IMR-90 (cell line): ENCODE results near the gene RANBP3. TPM values are rescaled to one million over a fixed set of nuclear protein-coding genes. Genes with fewer than 3 reads are reported as not detected.

Source experiments
- ATAC-seq: fragments of 200-7000 bp; cut with Tn5 transposase; 2 replicates; pipeline ENCODE4 v1.9.1; 2020; ENCODE audit warnings: low read depth, mild to moderate bottlenecking, moderate library complexity
- BruUV-seq: library from RNA; stranded (reverse); fragments of 400-500 nt; replicated peaks from 2 replicates; lab custom pipeline; 2021; lab: Mats Ljungman, UMichigan
- CTCF ChIA-PET: fragments of 300-600 bp; formaldehyde crosslinking; extraction: SDS; loops from one replicate; lab custom pipeline; 2021; ENCODE audit warnings: antibody characterized with exemption; lab: Yijun Ruan, JAX
- POLR2A ChIA-PET: fragments of 300-600 bp; sonication (Branson Sonifier 250); formaldehyde crosslinking; loops from one replicate; lab custom pipeline; 2022; ENCODE audit warnings: antibody characterized with exemption; ENCODE audit not compliant: unreplicated experiment; lab: Charles Lee
- DNase-seq: peaks from one replicate; pipeline ENCODE4 v3.0.0; 2013
- H2AFZ ChIP-seq: replicated peaks from 2 replicates; pipeline ENCODE3; 2013; ENCODE audit warnings: low read length, mild to moderate bottlenecking; ENCODE audit not compliant: poor library complexity
- H2AK5ac ChIP-seq: 2 replicates; pipeline ENCODE4 v1.6.1; 2013; ENCODE audit warnings: low read depth, low read length, inconsistent platforms
- H2AK9ac ChIP-seq: replicated peaks from 2 replicates; pipeline ENCODE3; 2013; ENCODE audit warnings: mild to moderate bottlenecking, low read depth, low read length, moderate library complexity; ENCODE audit not compliant: poor library complexity
- H2BK120ac ChIP-seq: 2 replicates; pipeline ENCODE4 v1.6.1; 2013; ENCODE audit warnings: low read depth, low read length, inconsistent platforms
- H2BK15ac ChIP-seq: 3 replicates; pipeline ENCODE4 v1.6.1; 2013; ENCODE audit warnings: low read depth, low read length, inconsistent platforms
- H2BK20ac ChIP-seq: 2 replicates; pipeline ENCODE4 v1.6.1; 2013; ENCODE audit warnings: low read depth, mild to moderate bottlenecking, inconsistent platforms, low read length, moderate library complexity
- H2BK5ac ChIP-seq: 2 replicates; pipeline ENCODE4 v1.6.1; 2013; ENCODE audit warnings: mild to moderate bottlenecking, low read depth, low read length, inconsistent platforms; ENCODE audit not compliant: poor library complexity, severe bottlenecking
- H3K14ac ChIP-seq: replicated peaks from 2 replicates; pipeline ENCODE4 v1.6.1; 2013; ENCODE audit warnings: low read depth, low read length, inconsistent platforms
- H3K18ac ChIP-seq: 2 replicates; pipeline ENCODE4 v1.6.1; 2013; ENCODE audit warnings: low read depth, low read length, control low read depth
- H3K23ac ChIP-seq: 2 replicates; pipeline ENCODE4 v1.6.1; 2013; ENCODE audit warnings: low read depth, low read length, inconsistent platforms
- H3K27ac ChIP-seq: 2 replicates; pipeline ENCODE4 v1.5.1; 2013; ENCODE audit warnings: mild to moderate bottlenecking, control low read depth, low read length; ENCODE audit not compliant: insufficient read depth
- H3K27me3 ChIP-seq: 2 replicates; pipeline ENCODE4 v1.6.1; 2013; ENCODE audit warnings: low read length; ENCODE audit not compliant: control insufficient read depth, insufficient read depth
- H3K36me3 ChIP-seq: 2 replicates; pipeline ENCODE4 v1.6.1; 2013; ENCODE audit warnings: low read length, mixed read lengths; ENCODE audit not compliant: control insufficient read depth, insufficient read depth
- H3K4ac ChIP-seq: 2 replicates; pipeline ENCODE4 v1.6.1; 2013; ENCODE audit warnings: low read depth, low read length, inconsistent platforms
- H3K4me1 ChIP-seq: 2 replicates; pipeline ENCODE4 v1.6.1; 2013; ENCODE audit warnings: low read length, mixed read lengths; ENCODE audit not compliant: control insufficient read depth, insufficient read depth
- H3K4me2 ChIP-seq: 2 replicates; pipeline ENCODE4 v1.6.1; 2013; ENCODE audit warnings: low read depth, mild to moderate bottlenecking, control low read depth, low read length, moderate library complexity
- H3K4me3 ChIP-seq: 2 replicates; pipeline ENCODE4 v1.5.1; 2013; ENCODE audit warnings: low read depth, mild to moderate bottlenecking, control low read depth, low read length, moderate library complexity; ENCODE audit not compliant: insufficient read depth
- H3K56ac ChIP-seq: 2 replicates; pipeline ENCODE4 v1.6.1; 2013; ENCODE audit warnings: low read length, inconsistent platforms; ENCODE audit not compliant: insufficient read depth; ENCODE audit errors: extremely low read depth
- H3K79me1 ChIP-seq, 2 experiments: 2 replicates each; pipeline ENCODE4 v1.6.1; 2013; ENCODE audit warnings: low read length in 2 of 2, inconsistent platforms in 1 of 2, low read depth in 1 of 2
- H3K9ac ChIP-seq: 2 replicates; pipeline ENCODE4 v1.6.1; 2013; ENCODE audit warnings: low read depth, low read length, control low read depth
- H3K9me1 ChIP-seq: 2 replicates; pipeline ENCODE4 v1.6.1; 2013; ENCODE audit warnings: low read length, inconsistent platforms; ENCODE audit not compliant: insufficient read depth
- H3K9me3 ChIP-seq: 2 replicates; pipeline ENCODE4 v1.6.1; 2013; ENCODE audit warnings: low read length; ENCODE audit not compliant: control insufficient read depth, insufficient read depth
- H4K20me1 ChIP-seq: 2 replicates; pipeline ENCODE4 v1.6.1; 2013; ENCODE audit warnings: low read length, inconsistent platforms; ENCODE audit not compliant: insufficient read depth
- H4K5ac ChIP-seq: 2 replicates; pipeline ENCODE4 v1.6.1; 2013; ENCODE audit warnings: mild to moderate bottlenecking, low read depth, low read length, control low read depth
- H4K8ac ChIP-seq, 2 experiments: 2 replicates each; pipeline ENCODE4 v1.6.1; 2013; ENCODE audit warnings: low read depth in 2 of 2, low read length in 2 of 2, control low read depth in 1 of 2, inconsistent platforms in 1 of 2
- H4K91ac ChIP-seq: 2 replicates; pipeline ENCODE4 v1.6.1; 2013; ENCODE audit warnings: low read depth, low read length, inconsistent platforms; ENCODE audit not compliant: insufficient read depth
- BHLHE40 ChIP-seq: fragments of 150-350 bp; IDR thresholded peaks from 2 replicates; pipeline ENCODE4 v1.6.1; 2016; ENCODE audit warnings: mild to moderate bottlenecking, low read depth, low read length
- CEBPB ChIP-seq: IDR thresholded peaks from 2 replicates; pipeline ENCODE4 v1.6.1; 2012; ENCODE audit warnings: low read depth, low read length, improper control_type of control experiment
- CHD1 ChIP-seq: IDR thresholded peaks from 2 replicates; pipeline ENCODE4 v1.6.1; 2012; ENCODE audit warnings: low read depth, low read length, improper control_type of control experiment
- NFE2L2 ChIP-seq: fragments of 150-350 bp; IDR thresholded peaks from 2 replicates; pipeline ENCODE4 v1.6.1; 2016; ENCODE audit warnings: low read depth, mild to moderate bottlenecking, low read length
- RAD21 ChIP-seq: IDR thresholded peaks from 2 replicates; pipeline ENCODE4 v1.6.1; 2012; ENCODE audit warnings: low read length, improper control_type of control experiment
- RFX5 ChIP-seq: IDR thresholded peaks from 2 replicates; pipeline ENCODE4 v1.8.0; 2012; ENCODE audit warnings: low read depth, mild to moderate bottlenecking, low read length, moderate library complexity
- SMC3 ChIP-seq: fragments of 150-350 bp; IDR thresholded peaks from 2 replicates; pipeline ENCODE4 v1.6.1; 2016; ENCODE audit warnings: low read depth, mild to moderate bottlenecking, antibody characterized with exemption, low read length, moderate library complexity
- WGBS, 2 experiments: methylation state at CpG; one replicate each; pipeline versions ENCODE4 v1.1.5 to v1.1.7; 2013; ENCODE audit warnings: missing lambda C conversion rate in 2 of 2; ENCODE audit not compliant: insufficient read length in 1 of 2; ENCODE audit errors: extremely low coverage in 2 of 2; 5-methylcytosine and 5-hydroxymethylcytosine counted together
- dilution Hi-C: fragments of 300-500 bp; cut with HindIII; formaldehyde crosslinking; loops from one replicate; pipeline ENCODE4 v1.14.3; 2018; ENCODE audit warnings: low sequenced_read_pairs; ENCODE audit not compliant: unreplicated experiment
- in situ Hi-C: fragments of 300-500 bp; cut with MboI; formaldehyde crosslinking; loops from 3 replicates; pipeline ENCODE4 v1.14.3; 2019; ENCODE audit warnings: low sequenced_read_pairs, inconsistent platforms, mixed read lengths
- intact Hi-C: fragments of 100-400 bp; cut with micrococcal nuclease; formaldehyde crosslinking; loops from 2 replicates; pipeline ENCODE4 v1.10.0; 2022
- polyA plus RNA-seq, 3 experiments: library from polyadenylated mRNA; depleted of rRNA; stranded (reverse); fragments of >200 nt; gene quantifications; 2 replicates each; pipeline ENCODE4 v1.2.3, GENCODE V29; 2012; ENCODE audit warnings: low replicate concordance in 1 of 3
- total RNA-seq: library from RNA; depleted of rRNA; stranded (reverse); fragments of >200 nt; gene quantifications from 2 replicates; pipeline ENCODE4 v1.2.3, GENCODE V29; 2012
- TF ChIP-seq, protein P1 (sequence below): fragments of 150-350 bp; IDR thresholded peaks from 2 replicates; pipeline ENCODE4 v1.6.1; 2017; ENCODE audit warnings: mild to moderate bottlenecking, antibody characterized with exemption, low read length, low read depth
- TF ChIP-seq, protein P2 (sequence below): fragments of 150-350 bp; IDR thresholded peaks from 2 replicates; pipeline ENCODE4 v1.6.1; 2016; ENCODE audit warnings: low read depth, mild to moderate bottlenecking, low read length, moderate library complexity, borderline replicate concordance

Gene RANBP3
- total and polyA plus RNA-seq, 2 of the 4 experiments (the other 2 are of a cell fraction) = 42.5 to 111 TPM

GRCh38 chr19:5907241-5907640, 70.7 kb downstream of the RANBP3 start:
- Histone ChIP-seq H3K4ac (no peak overlapping the region), H3K36me3 (peaks cover 12% of the 10 kb centered on the region; the same call in 1 of the 2 replicates), H3K9me3 (no peaks in the 10 kb centered on the region), H3K4me3 (no peak overlapping the region), H3K18ac (no peak overlapping the region), H3K27ac (no peak overlapping the region), H2AK5ac (no peak overlapping the region), H4K8ac (no peak overlapping the region), H2AK9ac (no peak overlapping the region), H3K9me1 (peaks cover 4% of the 10 kb centered on the region; the same call in 1 of the 2 replicates), H2BK5ac (no peak overlapping the region), H3K4me2 (no peak overlapping the region), H3K23ac (no peak overlapping the region), H3K4me1 (peaks cover 4% of the 10 kb centered on the region), H2AFZ (no peak overlapping the region), H3K27me3 (no peaks in the 10 kb centered on the region), H4K20me1 (peaks cover 6% of the 10 kb centered on the region), H2BK15ac (no peak overlapping the region), H2BK120ac (no peak overlapping the region), H3K79me1 (peaks cover 0 to 28% of the 10 kb centered on the region in 2 experiments; a peak in 3 of 4 replicates), H3K56ac (no peak overlapping the region), H4K5ac (no peak overlapping the region), H3K9ac (no peak overlapping the region), H2BK20ac (no peak overlapping the region), H3K14ac (no peak overlapping the region), H4K91ac (no peak overlapping the region)
- ATAC-seq = no peak
- dilution Hi-C loops = no loop called here
- in situ Hi-C loops = no loop called here
- ChIA-PET CTCF (no interaction called here), POLR2A (no interaction called here)
- no peak for DNase-seq
- no TSS peak for BruUV-seq
- no CpG with 5 or more reads among the region's 5 CpGs for WGBS, 2 experiments
- intact Hi-C loops = no loop called here
- TF ChIP-seq, protein P1, sequence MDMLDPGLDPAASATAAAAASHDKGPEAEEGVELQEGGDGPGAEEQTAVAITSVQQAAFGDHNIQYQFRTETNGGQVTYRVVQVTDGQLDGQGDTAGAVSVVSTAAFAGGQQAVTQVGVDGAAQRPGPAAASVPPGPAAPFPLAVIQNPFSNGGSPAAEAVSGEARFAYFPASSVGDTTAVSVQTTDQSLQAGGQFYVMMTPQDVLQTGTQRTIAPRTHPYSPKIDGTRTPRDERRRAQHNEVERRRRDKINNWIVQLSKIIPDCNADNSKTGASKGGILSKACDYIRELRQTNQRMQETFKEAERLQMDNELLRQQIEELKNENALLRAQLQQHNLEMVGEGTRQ = no peak
- TF ChIP-seq RAD21 (no peak), CEBPB (no peak), NFE2L2 (no peak), CHD1 (no peak), RFX5 (no peak), BHLHE40 (no peak), SMC3 (no peak)
- TF ChIP-seq, protein P2, sequence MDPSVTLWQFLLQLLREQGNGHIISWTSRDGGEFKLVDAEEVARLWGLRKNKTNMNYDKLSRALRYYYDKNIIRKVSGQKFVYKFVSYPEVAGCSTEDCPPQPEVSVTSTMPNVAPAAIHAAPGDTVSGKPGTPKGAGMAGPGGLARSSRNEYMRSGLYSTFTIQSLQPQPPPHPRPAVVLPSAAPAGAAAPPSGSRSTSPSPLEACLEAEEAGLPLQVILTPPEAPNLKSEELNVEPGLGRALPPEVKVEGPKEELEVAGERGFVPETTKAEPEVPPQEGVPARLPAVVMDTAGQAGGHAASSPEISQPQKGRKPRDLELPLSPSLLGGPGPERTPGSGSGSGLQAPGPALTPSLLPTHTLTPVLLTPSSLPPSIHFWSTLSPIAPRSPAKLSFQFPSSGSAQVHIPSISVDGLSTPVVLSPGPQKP = no peak
